HG03521 (cell line): ENCODE measurements around the gene IRAK1.
"Not testable (repeated sequence)": the region's sequence is repeated elsewhere in the genome, so short reads cannot be mapped to it uniquely, and the experiment has no call there.

Experiments
- ATAC-seq: cut with Tn5 transposase; IDR thresholded peaks from one replicate; pipeline ENCODE4 v1.9.1; 2021; ENCODE audit warnings: mild to moderate bottlenecking, moderate library complexity; ENCODE audit not compliant: unreplicated experiment

Gene IRAK1

DNA sequence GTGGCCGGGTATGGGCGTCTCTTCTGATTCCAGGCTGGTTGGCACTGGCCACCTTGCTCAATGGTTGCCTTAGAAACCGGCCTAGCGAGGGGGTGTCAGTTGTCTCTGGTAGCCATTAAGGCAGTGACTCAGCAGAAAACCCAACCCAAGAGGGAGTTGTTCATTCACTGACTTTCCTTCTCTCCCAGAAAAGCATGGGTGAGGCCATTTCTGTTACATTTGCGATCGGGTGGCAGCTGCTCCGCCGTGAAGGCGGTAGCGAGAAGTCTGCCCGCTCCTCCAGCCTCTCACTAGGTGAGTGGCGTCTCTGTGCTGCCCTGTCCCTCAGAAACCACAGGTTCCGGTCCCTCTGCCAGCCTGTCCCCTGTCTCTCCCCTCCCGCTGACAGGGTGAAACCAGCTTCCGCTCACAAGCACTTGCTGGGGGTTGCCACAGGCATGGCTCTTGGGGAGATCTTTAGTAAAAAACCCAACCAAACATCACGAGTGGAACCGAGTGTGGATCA is 17.4 kb downstream of the IRAK1 start:
- ATAC-seq = no peak

DNA sequence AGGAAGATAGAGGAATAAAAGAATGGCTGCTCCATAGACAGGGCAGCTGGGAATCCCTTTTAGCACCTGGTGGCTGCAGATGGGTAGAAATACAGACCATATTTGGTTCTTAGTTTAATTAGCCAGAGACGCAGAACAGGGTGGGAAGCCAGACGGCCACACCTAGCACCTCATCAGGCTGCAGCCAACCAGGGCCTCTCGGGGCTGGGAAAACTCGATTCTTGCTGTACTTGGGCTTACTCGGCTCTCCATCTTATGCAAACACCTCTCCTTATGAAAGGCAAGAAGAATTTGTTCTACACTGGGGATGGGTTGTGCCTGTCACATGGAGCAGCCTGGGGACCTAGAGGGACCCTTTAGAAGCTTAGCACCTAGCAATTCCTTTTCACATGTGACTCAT is 19.7 kb downstream of the IRAK1 start:
- no peak for ATAC-seq

DNA sequence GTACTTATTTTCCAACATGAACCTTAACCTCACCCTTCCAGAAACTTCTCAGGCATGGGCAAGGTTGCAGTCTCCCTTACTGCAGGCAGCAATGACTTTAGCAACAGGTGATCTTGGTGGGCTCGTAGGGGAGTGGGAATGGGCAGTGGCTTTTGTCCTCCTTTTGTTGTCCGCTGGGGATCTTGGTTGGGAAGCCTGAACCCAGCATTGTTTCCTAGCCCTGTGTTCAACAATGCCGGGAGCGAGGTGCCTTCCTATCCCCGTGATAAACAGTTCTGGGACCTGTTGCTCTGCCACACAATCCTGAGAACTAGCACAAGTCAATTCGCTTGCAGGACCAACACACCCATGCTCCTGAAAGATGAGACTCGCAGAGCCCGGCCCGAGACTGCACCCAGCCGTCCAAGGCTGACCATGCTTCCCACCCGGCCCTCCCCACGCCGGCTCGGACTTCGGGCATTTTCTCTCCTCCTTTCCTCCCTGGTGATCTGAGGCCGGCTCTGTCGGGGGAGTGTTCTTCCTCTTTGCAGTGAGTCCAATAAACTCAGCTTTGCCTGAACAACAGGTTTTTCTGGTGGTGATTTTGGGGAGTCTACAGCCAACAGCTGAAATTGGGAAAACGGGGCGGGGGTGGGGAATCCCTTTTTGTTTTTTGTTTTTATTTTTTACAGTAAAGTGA is 20.2 kb downstream of the IRAK1 start:
- ATAC-seq = no peak

DNA sequence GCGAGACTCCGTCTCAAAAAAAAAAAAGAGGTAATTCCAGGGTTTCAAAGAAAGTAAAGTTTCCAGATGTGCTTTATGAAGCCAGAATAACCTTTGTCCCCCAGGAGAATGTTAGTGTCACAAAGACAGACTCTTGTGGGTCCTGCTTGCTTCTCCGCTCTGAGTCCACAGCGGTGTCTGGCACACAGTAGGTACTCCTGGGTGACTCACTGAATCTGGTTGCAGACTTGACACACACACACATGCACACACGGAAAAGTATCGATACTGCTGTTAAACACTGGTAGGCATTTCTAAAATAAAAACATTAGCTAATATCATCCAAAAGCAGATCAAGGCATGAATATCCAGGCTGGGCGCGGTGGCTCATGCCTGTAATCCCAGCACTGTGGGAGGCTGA is 24.2 kb downstream of the IRAK1 start:
- ATAC-seq = no peak

DNA sequence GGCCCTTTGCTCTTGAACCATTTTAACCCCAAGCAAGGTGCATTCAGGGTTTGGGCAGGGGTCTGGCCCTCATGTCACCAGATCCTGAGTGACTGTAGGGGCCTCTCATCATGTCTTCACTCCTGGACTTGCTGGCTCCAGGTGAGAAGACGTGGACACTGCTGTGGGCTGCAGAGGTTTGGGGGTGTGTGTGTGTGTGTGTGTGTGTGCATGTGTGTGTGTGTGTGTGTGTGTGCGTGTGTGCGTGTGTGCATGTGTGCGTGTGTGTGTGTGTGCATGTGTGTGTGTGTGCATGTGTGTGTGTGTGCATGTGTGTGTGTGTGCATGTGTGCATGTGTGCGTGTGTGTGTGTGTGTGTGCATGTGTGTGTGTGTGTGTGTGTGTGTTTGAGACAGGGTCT is 25.3 kb downstream of the IRAK1 start:
- ATAC-seq = not testable (repeated sequence)

DNA sequence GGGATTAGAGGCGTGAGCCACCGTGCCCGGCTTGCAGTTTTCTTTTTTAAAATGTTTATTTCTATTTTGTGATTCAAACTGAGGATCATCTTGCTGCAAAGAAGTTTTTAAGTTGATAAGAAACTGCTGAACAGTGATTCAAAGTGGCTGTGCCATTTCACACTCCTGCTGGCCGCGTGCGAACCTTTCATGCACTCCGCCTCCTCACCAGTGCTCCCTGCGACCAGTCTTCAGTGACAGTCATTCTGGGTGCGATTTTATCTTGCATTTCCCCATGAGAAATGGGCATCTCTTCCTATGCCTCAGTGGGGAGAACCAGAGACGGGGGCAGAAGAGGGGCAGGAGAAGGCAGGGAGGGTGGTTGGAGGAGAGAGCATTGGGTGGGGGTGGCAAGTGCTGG is 25.7 kb downstream of the IRAK1 start:
- ATAC-seq = no peak

DNA sequence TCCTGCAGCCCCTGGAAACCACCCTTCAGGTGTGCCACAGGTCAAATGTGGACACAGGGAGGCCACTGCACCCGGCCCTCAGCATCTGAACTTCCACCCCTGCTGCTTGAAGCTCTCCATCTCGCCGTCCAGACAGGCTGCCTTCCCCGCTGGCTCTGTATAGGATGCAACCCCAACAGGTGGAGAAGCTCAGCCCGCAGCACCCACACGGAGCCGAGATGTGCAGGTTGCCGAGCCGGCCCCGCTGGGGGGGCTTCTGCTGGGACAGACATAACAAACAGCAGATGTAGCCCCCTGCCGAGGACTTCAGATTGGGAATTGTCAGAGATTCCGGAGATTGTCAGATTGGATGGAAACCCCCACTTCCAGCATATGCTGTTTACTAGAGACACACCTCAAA is 26.6 kb downstream of the IRAK1 start:
- ATAC-seq = no peak

DNA sequence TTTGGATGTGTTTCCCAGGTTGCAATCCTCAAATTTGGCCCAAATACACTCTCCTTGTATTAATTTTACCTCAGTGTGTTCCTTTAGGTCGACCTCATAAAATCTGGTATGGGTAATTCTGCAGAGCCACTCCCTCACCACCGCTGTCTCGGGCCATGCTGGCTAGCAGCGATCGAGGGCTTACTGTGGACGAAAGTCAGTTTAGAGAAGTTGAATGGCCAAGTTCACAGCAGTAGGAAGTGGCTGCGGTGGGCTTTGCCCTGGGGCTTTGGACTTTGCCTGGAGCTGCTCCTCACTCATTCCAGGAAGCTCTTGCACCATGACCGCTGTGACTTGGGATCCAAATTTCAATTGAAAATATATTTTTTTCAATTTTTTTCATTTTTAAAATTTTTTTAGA is 27.5 kb downstream of the IRAK1 start:
- no peak for ATAC-seq

DNA sequence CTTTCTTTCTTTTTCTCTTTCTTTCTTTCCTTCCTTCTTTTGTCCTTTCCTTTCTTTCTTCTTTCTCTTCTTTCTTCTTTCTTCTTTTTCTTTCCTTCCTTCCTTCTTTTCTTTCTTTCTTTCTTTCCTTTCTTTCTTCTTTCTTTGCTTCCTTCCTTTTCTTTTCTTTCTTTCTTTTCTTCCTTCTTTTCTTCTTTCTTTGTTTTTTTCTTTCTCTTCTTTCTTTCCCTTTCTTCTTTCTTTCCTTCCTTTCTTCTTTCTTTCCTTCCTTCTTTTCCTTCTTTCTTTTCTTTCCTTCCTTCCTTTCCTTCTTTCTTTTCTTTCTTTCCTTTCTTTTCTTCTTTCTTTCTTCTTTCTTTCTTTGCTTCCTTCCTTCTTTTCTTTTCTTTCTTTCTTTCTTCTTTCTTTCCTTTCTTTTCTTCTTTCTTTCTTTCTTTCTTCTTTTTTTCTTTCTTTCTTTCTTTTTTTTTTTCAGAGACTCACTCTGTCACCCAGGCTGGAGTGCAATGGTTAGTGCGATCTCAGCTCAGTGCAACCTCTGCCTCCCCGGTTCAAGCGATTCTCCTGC is 28.6 kb downstream of the IRAK1 start:
- no peak for ATAC-seq

DNA sequence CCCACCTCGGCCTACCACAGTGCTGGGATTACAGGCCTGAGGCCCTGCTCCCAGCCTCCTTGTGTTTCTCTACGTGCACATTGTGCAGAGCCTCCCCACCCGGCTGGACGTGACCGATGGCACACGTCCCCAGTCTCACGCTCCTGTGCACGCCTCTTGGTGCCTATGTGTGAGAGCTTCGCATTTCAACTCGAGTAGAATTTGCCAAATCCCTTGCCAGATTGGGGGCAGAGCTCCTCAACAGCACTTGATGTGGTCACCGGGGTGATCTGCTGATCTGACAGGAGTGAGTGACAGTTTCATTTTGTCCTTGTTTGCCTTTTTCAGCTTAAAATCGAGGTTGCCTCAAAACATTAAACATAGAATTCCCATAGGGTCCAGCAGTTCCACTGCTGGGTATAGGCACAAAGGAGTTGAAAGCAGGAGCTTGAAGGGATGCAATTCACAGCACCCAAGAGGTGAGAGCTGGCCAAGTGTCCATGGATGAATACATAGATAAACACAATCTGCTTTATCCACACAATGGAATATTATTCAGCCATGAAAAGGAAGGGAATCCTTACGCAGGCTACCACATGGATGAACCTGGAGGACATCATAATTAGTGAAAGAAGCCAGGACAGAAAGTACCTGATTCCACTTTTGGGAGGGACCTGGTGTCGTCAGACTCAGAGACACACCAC is 29.6 kb downstream of the IRAK1 start:
- ATAC-seq = no peak

DNA sequence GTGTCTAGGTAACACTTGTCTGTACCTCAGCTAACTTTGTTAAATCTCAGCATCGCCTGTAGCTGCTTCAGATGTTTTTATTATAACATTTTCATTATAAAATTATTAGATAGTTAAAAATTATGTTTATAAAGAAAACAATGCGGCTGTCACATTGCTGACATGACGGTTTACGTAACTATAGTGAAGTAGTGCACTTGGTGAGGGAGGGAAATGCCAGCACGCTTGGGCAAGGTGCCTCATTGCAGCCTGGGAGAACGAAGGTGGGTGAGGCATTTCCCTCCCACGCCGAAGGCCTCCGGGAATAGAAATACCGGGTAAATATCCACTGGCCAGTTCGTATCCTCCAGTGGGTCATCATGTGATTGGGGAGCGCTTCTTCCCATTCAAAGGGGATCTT is 31.2 kb downstream of the IRAK1 start:
- ATAC-seq = no peak

DNA sequence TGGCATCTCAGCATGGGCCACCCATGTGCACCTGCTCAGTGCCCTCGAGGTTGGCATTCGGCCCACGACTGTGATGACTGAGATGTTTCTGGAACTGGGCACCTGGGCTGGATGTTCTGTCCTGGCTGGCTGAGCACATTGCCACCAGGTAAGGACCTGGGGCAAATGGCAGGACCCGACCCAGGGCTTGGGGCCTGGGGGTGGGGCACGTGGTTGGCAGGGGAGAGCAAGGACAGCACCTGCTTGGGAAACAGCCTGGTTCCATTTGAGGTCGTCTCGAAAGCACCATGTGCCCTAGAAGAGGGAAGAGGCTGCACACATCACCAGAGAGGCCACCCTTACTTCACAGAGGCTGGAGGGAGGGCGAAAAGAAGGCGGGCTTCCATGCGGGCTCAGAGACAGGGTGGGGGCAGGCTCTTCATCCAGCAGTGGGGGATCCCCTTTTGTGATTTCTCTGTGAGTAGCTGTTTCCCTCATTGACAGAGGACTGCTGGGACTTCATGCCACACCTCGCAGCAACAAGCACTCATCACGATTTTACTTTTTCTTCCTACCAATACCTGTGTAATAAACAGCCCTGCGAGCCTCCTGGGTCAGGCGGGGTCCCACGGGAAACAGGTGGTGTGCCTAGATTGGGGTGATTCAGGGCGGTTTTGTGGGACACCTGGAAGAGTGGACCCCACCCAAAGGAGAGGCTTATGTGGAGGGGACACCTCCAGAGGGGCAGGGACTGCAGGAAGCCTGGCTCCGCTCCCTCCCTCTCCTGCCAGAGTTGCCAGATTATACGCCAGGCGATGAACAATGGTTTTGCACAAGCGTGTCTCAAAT is 35.1 kb downstream of the IRAK1 start:
- no peak for ATAC-seq

DNA sequence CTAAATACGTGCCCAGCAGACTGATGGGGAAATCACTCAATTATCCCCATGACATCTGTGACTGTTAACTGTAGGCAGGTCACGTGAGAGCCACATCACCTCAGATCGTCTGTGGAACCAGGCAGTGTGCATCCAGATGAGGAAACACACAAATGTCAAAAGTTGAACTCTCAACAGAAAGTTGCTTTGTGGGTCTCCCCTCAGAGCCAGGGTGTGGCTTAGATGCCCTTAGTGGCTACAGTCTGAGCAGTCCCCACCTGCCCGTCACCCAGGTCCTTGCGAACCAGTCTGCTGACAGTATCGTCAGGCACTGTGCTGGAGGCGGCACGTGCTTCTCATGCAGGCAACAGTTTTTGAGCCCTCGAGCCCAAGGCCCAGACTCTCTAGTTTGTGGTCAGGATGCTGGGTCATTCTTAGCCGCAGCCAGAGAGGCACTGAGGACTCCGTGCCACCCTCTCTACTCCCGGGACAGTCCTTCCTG is 36.3 kb downstream of the IRAK1 start:
- no peak for ATAC-seq

DNA sequence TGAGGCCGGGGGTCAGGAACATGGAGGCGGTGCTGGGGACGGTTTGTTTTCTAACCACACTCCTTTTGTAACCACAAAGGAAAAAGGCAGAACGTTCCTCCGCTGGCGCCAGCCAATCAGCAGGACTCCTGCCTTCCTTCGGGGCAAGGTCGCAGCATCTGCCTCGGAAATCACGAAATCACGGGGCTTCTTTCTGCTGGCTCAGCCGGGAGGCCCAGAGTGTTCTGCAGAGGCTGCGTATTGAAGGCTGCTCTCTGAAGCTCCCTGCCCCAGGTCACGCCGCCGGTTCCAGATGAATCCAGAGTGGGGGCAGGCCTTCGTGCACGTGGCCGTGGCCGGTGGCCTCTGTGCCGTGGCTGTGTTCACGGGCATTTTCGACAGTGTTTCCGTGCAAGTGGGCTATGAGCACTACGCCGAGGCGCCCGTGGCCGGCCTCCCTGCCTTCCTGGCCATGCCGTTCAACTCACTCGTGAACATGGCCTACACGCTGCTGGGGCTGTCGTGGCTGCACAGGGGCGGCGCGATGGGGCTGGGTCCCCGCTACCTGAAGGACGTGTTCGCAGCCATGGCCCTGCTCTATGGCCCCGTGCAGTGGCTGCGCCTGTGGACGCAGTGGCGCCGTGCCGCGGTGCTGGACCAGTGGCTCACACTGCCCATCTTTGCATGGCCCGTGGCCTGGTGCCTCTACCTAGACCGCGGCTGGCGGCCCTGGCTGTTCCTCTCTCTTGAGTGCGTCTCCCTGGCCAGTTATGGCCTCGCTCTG is 37.8 kb downstream of the IRAK1 start:
- ATAC-seq = no peak

DNA sequence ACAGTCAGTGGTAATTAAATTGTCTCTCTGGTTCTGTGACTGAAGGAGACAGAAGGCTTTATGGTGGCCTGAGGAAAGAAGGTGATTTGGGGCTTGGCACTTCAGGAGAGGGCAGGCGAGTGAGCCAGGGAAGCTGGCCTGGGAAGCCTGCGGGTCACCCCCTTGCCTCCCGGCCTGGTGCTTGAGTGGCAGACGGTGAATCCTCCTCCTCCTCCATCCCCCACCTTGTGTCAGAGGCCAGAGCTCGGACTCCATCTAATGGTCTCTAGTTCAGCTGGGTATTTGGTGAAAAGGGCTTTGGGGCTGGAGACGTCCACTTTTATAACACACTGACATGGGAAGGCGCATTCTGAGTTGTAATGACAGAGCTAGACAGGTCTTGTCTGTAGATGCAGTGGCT is 38.5 kb downstream of the IRAK1 start:
- no peak for ATAC-seq

DNA sequence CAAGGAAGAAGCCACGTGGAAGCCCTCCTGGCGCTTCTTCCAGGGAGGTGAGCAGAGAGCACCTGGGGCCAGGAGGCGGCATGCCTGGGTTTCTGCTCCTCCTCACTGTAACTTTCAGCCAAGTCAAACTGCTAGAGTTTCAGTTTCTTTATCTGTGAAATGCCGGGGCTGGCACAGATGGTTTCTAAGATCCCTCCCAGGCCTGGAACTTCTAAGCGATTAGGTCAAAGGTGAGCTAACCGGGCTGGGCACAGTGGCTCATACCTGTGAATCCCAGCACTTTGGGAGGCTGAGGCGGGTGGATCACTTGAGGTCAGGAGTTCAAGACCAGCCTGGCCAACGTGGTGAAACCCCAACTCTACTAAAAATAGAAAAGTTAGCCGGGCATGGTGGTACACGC is 39.3 kb downstream of the IRAK1 start:
- ATAC-seq = not testable (repeated sequence)

DNA sequence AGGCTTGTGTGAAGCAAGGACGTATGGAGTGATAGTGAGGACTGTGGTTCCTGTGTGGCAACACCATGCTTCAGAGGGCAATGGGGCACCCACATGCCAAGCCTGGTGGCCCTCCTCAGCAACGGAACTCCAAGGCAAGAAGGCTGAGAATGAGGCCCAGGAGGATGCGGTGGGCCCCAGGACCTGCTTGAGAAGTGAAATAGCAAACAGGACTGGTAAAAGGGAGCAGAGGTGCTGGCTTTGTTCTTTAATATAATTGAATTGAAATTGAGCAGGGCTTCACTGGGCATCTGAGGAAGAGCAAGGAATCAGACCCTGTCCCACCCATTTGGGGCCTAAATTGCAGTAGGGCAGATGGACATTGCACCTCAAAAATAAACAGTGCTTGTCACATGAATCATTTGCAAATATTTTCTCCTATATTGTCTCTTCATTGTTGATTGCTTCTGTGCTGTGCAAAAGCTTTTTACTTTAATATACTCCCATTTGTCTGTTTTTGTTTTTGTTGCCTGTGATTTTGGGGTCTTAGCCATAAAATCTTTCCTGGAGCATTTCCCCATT is 44.9 kb downstream of the IRAK1 start:
- ATAC-seq = no peak

DNA sequence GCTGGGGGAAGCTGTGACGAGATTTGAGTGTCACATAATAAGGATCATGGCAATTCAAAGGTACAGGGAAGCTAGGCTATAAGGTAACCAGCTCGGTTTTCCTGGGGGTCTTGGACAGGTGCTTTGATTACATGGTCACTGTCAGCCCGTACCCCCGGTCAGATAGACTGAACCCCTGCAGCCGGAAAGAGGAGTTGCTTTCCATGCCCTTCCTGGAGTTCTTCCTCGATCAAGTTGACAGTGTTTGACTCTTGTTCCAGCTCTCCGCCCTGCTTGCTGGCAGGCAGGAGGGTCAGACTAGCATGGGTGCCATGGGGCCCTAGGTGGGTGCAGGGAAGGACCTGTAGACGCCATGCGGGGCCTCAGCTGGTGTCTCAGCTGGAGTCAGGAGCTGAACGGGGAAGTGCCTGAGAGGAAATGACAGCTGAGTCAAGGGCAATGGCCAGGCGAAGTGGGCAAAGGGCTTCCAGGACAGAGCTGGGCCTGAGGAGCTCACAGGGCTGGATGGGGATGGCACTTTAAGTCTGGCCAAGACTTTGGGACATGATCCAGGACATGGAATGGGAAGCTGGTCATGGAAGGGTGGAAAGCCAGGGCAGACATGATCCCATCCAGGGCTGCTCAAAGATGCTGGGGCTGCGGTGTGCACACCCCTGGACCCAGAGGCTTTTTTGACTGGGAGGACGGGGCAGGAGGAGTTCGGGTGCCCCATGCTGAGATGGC is 45.5 kb downstream of the IRAK1 start:
- ATAC-seq = no peak

DNA sequence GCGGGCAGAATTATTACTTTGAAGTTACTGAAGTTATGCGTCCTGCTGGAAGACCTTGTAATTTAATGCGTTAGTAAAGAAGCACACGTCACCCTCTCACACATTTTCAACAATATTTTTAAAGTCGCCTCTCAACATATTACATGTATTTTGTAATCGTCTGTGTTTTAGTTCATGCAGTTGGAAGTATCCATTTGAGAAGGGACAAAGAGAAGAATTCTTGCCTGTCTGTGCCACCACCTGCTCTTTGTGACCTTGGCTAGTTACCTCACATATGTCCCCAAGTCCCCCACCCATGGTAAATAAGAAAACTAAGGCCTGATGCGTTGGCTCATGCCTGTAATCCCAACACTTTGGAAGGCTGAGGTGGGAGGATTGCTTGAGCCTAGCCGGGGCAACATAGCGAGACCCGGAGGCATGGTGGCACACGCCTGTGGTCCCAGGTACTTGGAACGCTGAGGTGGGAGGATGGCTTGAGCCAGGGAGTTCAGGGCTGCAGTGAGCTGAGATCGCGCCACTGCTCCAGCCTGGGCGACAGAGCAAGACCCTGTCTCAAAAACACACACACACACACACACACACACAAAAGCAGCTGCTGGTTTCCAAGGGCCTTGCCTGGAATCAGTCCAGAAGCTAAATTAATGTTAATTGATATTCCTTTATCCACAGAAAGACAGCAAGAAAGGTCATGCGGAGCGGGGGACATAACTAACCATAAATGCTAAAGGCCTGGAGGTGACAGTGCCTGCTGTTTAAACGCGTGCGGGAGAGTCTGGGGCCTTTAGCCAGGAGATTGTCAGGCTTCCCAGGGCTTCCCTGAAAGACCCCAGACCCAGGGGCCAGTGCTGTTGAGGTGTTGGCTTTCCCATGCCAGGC is 46.3 kb downstream of the IRAK1 start:
- no peak for ATAC-seq
